Breast epithelium (tissue), 4 donors: ENCODE measurements around the gene CRACDL. TPM values are rescaled to one million over a fixed set of nuclear protein-coding genes. Genes with fewer than 3 reads are reported as not detected.

Source experiments
- DNase-seq, 2 donors: peaks; one replicate each; pipeline ENCODE4 v3.0.0-alpha.2; 2019; ENCODE audit warnings: low spot score in 2 of 2
- H3K27ac ChIP-seq, 2 donors: fragments of 200-600 bp; sonication (generic) in 1 of 2; one replicate each; pipeline ENCODE4 v1.5.1; 2016 to 2019; ENCODE audit warnings: mild to moderate bottlenecking in 1 of 2
- H3K27me3 ChIP-seq, 2 donors: fragments of 200-600 bp; sonication (generic) in 1 of 2; one replicate each; pipeline versions ENCODE4 v1.5.1 to v1.6.0; 2017 to 2019; ENCODE audit warnings: control low read depth in 1 of 2, mild to moderate bottlenecking in 1 of 2
- H3K36me3 ChIP-seq: fragments of 200-600 bp; one replicate; pipeline ENCODE4 v1.5.1; 2019
- H3K4me1 ChIP-seq, 2 donors: fragments of 200-600 bp; sonication (generic); one replicate each; pipeline ENCODE4 v1.5.1; 2016 to 2019; ENCODE audit warnings: control low read depth in 1 of 2
- H3K4me3 ChIP-seq, 3 donors: fragments of 200-600 bp; sonication (generic); 1 replicate in 2 of 3; 2 replicates in 1 of 3; pipeline ENCODE4 v1.5.1; 2016 to 2019; ENCODE audit warnings: mild to moderate bottlenecking in 3 of 3, moderate library complexity in 2 of 3
- H3K9me3 ChIP-seq, 2 donors: fragments of 200-600 bp; sonication (generic) in 1 of 2; one replicate each; pipeline ENCODE4 v1.5.1; 2016 to 2019; ENCODE audit warnings: control low read depth in 1 of 2
- POLR2A ChIP-seq: fragments of 450-650 bp; IDR thresholded peaks from one replicate; pipeline ENCODE4 v1.6.1; 2016; ENCODE audit warnings: antibody characterized with exemption, mild to moderate bottlenecking, moderate library complexity
- POLR2AphosphoS5 ChIP-seq, 3 donors: sonication (generic); formaldehyde crosslinking; IDR thresholded peaks; one replicate each; pipeline ENCODE4 v1.6.1; 2017; ENCODE audit warnings: antibody characterized with exemption in 3 of 3
- intact Hi-C: fragments of 100-400 bp; cut with DNase I; formaldehyde crosslinking; loops from one replicate; pipeline ENCODE4 v1.15.1; 2023; ENCODE audit warnings: low total_unique reads
- total RNA-seq, 3 donors: library from RNA; depleted of rRNA; stranded (reverse); fragments of >200 nt; gene quantifications; one replicate each; pipeline ENCODE4 v1.1.0, GENCODE V29; 2016
- TF ChIP-seq, protein P1 (sequence below), 3 donors: fragments of 450-650 bp; IDR thresholded peaks; one replicate each; pipeline ENCODE4 v1.5.1; 2016 to 2017; ENCODE audit warnings: antibody characterized with exemption in 3 of 3, mild to moderate bottlenecking in 3 of 3, moderate library complexity in 3 of 3

The CRACDL gene
- total RNA-seq, 3 donors from 2014 or later, result 0.96 to 12.1 (median 10.8) TPM

DNA sequence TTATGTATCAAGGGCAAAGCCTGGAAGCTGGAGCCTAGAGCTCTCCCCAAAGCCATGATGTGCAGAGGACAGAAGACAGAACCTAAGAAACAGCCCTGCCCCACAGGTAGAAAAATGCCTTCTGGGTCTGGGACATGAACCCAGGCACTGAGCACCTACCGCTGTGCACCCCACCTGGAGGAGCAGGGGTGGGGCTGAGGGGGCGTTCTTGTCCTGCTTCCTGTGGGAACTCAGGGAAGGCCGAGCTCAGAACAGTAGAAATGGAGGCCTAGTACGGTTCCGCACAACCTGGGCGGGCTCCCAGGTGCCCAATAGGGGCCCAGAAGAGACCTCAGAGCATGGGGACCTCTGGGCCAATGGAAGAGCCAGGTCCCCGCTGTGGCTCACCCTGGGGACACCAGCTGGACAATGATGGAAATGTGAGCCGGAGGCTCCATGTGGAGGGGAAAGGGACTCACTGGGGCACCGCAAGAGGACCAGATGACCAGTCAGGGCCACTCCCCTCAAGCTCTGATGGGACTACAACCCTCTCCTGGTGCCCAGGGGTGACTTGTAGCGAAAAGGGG, 3.2 kb downstream of the CRACDL start:
- Histone ChIP-seq H3K27me3 (no peaks in the 10 kb centered on the region), H3K9me3 (no peaks in the 10 kb centered on the region), H3K4me3 (no peak overlapping the region), H3K36me3 (no peaks in the 10 kb centered on the region), H3K27ac (no peak overlapping the region), H3K4me1 (peaks cover 0 to 5% of the 10 kb centered on the region in 2 donors)
- TF ChIP-seq, protein P1, sequence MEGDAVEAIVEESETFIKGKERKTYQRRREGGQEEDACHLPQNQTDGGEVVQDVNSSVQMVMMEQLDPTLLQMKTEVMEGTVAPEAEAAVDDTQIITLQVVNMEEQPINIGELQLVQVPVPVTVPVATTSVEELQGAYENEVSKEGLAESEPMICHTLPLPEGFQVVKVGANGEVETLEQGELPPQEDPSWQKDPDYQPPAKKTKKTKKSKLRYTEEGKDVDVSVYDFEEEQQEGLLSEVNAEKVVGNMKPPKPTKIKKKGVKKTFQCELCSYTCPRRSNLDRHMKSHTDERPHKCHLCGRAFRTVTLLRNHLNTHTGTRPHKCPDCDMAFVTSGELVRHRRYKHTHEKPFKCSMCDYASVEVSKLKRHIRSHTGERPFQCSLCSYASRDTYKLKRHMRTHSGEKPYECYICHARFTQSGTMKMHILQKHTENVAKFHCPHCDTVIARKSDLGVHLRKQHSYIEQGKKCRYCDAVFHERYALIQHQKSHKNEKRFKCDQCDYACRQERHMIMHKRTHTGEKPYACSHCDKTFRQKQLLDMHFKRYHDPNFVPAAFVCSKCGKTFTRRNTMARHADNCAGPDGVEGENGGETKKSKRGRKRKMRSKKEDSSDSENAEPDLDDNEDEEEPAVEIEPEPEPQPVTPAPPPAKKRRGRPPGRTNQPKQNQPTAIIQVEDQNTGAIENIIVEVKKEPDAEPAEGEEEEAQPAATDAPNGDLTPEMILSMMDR (IDR thresholded peaks at IDR 0.05), result no peak
- TF ChIP-seq POLR2A (no peak), POLR2AphosphoS5 (IDR thresholded peaks at IDR 0.05) (no peak)
- no peak for DNase-seq
- intact Hi-C loops, result no loop called here

GRCh38 chr2:98932164-98932563, 3.9 kb downstream of the CRACDL start:
- DNase-seq, result no peak
- no peaks in the 10 kb centered on the region for H3K36me3 ChIP-seq
- H3K4me3 ChIP-seq, result no peak overlapping the region
- no peaks in the 10 kb centered on the region for H3K27me3 ChIP-seq
- TF ChIP-seq POLR2A, result no peak
- TF ChIP-seq, protein P1 (IDR thresholded peaks at IDR 0.05), result no peak
- no peak for TF ChIP-seq POLR2AphosphoS5 (IDR thresholded peaks at IDR 0.05)
- intact Hi-C loops, result no loop called here
- no peaks in the 10 kb centered on the region for H3K9me3 ChIP-seq
- no peak overlapping the region for H3K27ac ChIP-seq
- peaks cover 0 to 5% of the 10 kb centered on the region in 2 donors for H3K4me1 ChIP-seq

DNA sequence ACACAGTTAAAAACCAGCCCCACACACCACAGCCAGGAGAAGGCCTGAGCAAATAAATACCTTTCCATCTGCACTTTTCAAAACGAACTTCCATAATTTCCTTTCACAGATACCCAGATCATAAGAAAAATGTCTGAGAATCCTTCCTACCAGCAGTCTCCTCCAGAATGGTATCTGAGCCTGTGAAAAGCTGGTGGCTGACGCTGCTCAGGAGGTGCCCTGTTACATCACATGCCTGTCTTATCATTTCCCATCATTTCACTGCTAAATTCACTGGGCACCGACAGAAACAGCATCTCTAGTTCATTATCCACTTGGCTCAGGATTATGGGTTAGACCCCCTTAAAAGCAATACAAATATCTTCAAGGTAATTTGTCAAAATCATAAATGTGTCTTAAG, 4.4 kb downstream of the CRACDL start:
- Histone ChIP-seq H3K9me3 (no peaks in the 10 kb centered on the region), H3K36me3 (no peaks in the 10 kb centered on the region), H3K4me3 (no peak overlapping the region), H3K27me3 (no peaks in the 10 kb centered on the region), H3K4me1 (peaks cover 0 to 5% of the 10 kb centered on the region in 2 donors), H3K27ac (no peak overlapping the region)
- DNase-seq, result no peak
- TF ChIP-seq POLR2A (no peak), POLR2AphosphoS5 (IDR thresholded peaks at IDR 0.05) (no peak)
- TF ChIP-seq, protein P1 (IDR thresholded peaks at IDR 0.05), result no peak
- intact Hi-C loops, result no loop called here

GRCh38 chr2:98929920-98930319, 6.1 kb downstream of the CRACDL start:
- Histone ChIP-seq H3K4me1 (no peaks in the 10 kb centered on the region), H3K4me3 (no peak overlapping the region), H3K9me3 (no peaks in the 10 kb centered on the region), H3K27ac (no peak overlapping the region), H3K27me3 (no peaks in the 10 kb centered on the region), H3K36me3 (no peaks in the 10 kb centered on the region)
- intact Hi-C loops, result no loop called here
- TF ChIP-seq, protein P1 (IDR thresholded peaks at IDR 0.05), result no peak
- TF ChIP-seq POLR2A (no peak), POLR2AphosphoS5 (IDR thresholded peaks at IDR 0.05) (no peak)
- DNase-seq, result no peak

GRCh38 chr2:98928242-98928641, 7.8 kb downstream of the CRACDL start:
- no peak for DNase-seq
- H3K27ac ChIP-seq, result no peak overlapping the region
- H3K4me3 ChIP-seq, result no peak overlapping the region
- H3K36me3 ChIP-seq, result no peaks in the 10 kb centered on the region
- no peaks in the 10 kb centered on the region for H3K4me1 ChIP-seq
- H3K27me3 ChIP-seq, result no peaks in the 10 kb centered on the region
- no peaks in the 10 kb centered on the region for H3K9me3 ChIP-seq
- TF ChIP-seq, protein P1 (IDR thresholded peaks at IDR 0.05), result no peak
- no peak for TF ChIP-seq POLR2AphosphoS5 (IDR thresholded peaks at IDR 0.05)
- no peak for TF ChIP-seq POLR2A
- intact Hi-C loops, result no loop called here
